ENCODE data around the gene TRAF1.

The TRAF1 gene

DNA sequence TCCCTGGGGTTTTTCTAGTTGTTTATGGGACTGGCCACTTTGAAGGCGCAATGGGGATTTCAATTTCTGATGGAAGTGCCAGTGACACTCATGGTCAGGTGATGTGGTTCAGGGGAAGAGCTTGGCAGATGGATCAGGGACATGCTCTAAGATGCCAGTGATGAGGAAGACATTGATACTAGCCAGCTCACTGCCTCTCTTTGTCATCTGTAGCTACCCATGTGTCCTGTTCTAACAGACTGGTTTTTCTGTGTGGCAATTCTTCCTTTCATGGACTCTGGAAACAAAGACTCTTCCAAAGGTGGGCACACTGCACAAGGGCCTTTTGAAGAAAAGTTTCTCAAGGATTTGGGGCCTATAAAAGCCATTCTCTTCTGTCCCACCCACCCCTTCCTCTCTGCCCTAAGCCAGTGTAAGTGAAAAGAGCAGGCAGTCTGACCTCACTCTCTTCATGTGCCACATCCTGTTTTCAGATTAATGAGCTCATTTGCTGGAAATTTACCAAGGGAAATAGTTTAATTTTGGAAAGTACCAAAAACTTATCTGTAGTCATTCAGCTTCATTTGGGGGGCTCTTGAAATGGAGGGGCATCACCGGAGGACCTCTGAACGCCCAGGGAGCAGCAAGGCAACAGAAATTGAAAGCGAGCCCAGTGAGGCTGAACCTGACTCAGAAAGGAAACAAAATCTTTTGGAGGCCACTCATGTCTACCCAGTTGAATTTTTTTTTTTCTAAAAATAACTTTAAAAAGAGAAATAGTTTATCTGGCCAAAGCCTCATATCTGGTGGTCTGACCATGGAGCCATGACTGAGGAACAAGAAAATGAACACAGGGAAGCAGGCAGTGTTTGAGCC is 4.9 kb upstream of the TRAF1 start:
- in situ Hi-C loops (cut with HindIII; ENCODE audit: low sequenced_read_pairs), result no loop called here
- peak; percentile 74 for DNase-seq (ENCODE audit: low read depth, low spot score)
- no peak for TF ChIP-seq CTCF (IDR thresholded peaks at IDR 0.05; ENCODE audit: low read depth, low read length)
- H3K4me3 ChIP-seq (ENCODE audit: low read depth, low read length), result no peak overlapping the region

DNA sequence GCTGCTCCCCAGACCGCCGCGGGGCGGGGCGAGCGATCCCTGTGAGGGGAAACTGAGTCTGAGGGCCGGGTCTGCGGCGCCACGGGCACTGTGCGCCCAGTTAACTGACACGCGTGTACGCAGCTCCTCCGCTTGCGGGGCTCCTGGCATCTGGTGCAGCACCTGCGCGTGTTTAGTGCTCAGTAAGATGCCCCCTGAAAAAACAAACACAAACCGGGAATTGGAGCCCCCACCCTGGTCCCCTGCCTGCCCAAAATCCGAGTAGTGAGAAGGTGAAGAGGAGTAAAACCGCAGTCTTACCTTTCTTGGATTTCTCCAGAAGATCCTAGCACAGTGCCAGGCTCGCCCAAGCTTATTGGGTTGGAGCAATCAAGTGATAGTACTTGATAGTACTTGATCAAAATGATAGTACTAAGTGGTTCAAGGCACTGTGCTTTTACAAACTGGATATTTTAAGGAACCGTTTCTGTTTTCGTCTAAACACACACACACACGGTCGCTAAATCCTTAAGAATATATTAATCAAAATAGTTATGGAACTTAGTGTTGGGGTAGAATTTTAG is 2.7 kb upstream of the TRAF1 start:
- in situ Hi-C loops (cut with HindIII; ENCODE audit: low sequenced_read_pairs), result no loop called here
- H3K4me3 ChIP-seq (ENCODE audit: low read depth, low read length), result peak overlapping the region; percentile 34
- no peak for TF ChIP-seq CTCF (IDR thresholded peaks at IDR 0.05; ENCODE audit: low read depth, low read length)
- DNase-seq (ENCODE audit: low read depth, low spot score), result no peak

GRCh38 chr9:120928483-120929228 is 2.1 kb upstream of the TRAF1 start:
- TF ChIP-seq CTCF (IDR thresholded peaks at IDR 0.05; ENCODE audit: low read depth, low read length), result no peak
- DNase-seq (ENCODE audit: low read depth, low spot score), result peak; percentile 48
- in situ Hi-C loops (cut with HindIII; ENCODE audit: low sequenced_read_pairs), result no loop called here
- H3K4me3 ChIP-seq (ENCODE audit: low read depth, low read length), result peak overlapping the region; percentile 34

- peak overlapping the region; percentile 34 for H3K4me3 ChIP-seq (ENCODE audit: low read depth, low read length)
- no peak for DNase-seq (ENCODE audit: low read depth, low spot score)
- in situ Hi-C loops (cut with HindIII; ENCODE audit: low sequenced_read_pairs), result no loop called here
- no peak for TF ChIP-seq CTCF (IDR thresholded peaks at IDR 0.05; ENCODE audit: low read depth, low read length)
Observed at GRCh38 chr9:120928015-120928482, 1.5 kb upstream of the TRAF1 start.

GRCh38 chr9:120927269-120928014 is 846 bp upstream of the TRAF1 start:
- DNase-seq (ENCODE audit: low read depth, low spot score), result no peak
- no peak overlapping the region for H3K4me3 ChIP-seq (ENCODE audit: low read depth, low read length)

More at GRCh38 chr9:120927269-120928014, 846 bp upstream of the TRAF1 start:
- TF ChIP-seq CTCF (IDR thresholded peaks at IDR 0.05; ENCODE audit: low read depth, low read length), result no peak
- in situ Hi-C loops (cut with HindIII; ENCODE audit: low sequenced_read_pairs), result no loop called here

Measured in astrocyte of the spinal cord (primary cell).